ENCODE measurements around the gene SLC27A2. TPM values are rescaled to one million over a fixed set of nuclear protein-coding genes. Genes with fewer than 3 reads are reported as not detected.

The SLC27A2 gene
- total RNA-seq, 2 donors from 2014 or later = 72.6 to 77.6 TPM

Other genes with a start within 250 kb of the SLC27A2 start
- gene ATP8B4, start 63.0 kb upstream of the SLC27A2 start, total RNA-seq = 100 to 1,000 TPM; 273 to 296 TPM
- gene HDC, start 83.5 kb downstream of the SLC27A2 start, total RNA-seq = 10 to 100 TPM in 1 of 2 donors, not detected in 1; 93.2 TPM
- gene GABPB1, start 173.0 kb downstream of the SLC27A2 start, total RNA-seq = 10 to 100 TPM; 43.2 to 45.1 TPM
- gene USP8, start 242.2 kb downstream of the SLC27A2 start, total RNA-seq = 10 to 100 TPM; 61.1 to 72.0 TPM

Data from natural killer cell treated with Interleukin-12 subunit alpha and Interleukin-12 subunit beta and Interleukin-15 and Interleukin-18, amount 100 ng/mL, for 72 hours (primary cell).